ENCODE results near the gene C16orf92. TPM values are rescaled to one million over a fixed set of nuclear protein-coding genes. Genes with fewer than 3 reads are reported as not detected.

The C16orf92 gene
- total and polyA plus RNA-seq, 2 donors (not counting 3 experiments of a cell fraction or from before 2014, with no cell fraction given) = not detected

- no TSS peak for BruUV-seq (replicated peaks)
- dilution Hi-C loops (cut with MboI; ENCODE audit: extremely low pct_ligation_motif_present, low sequenced_read_pairs) = no loop called here
- Histone ChIP-seq H3K36me3 (ENCODE audit: control insufficient read depth in 2 of 2, extremely low read depth in 1 of 2, insufficient read depth in 2 of 2, low read length in 2 of 2) (peaks cover 26 to 33% of the 10 kb centered on the region in 2 experiments), H3K4me3 (replicated peaks in 1 of 3; ENCODE audit: insufficient read depth in 1 of 3, low read depth in 1 of 3, low read length in 3 of 3) (peak overlapping the region; percentile 79 to 95 (median 94)), H3K4me1 (ENCODE audit: control insufficient read depth, extremely low read depth, insufficient read depth, low read length) (peaks cover 47% of the 10 kb centered on the region), H3K27me3 (ENCODE audit: control insufficient read depth in 2 of 2, insufficient read depth in 2 of 2, low read length in 2 of 2) (no peaks in the 10 kb centered on the region), H4K20me1 (replicated peaks; ENCODE audit: control insufficient read depth, extremely low read depth, insufficient read depth, low read length) (no peaks in the 10 kb centered on the region), H3K79me2 (ENCODE audit: control insufficient read depth, insufficient read depth, low read length) (peaks cover 65% of the 10 kb centered on the region), H3K9me3 (replicated peaks; ENCODE audit: control insufficient read depth, insufficient read depth, low read length) (no peaks in the 10 kb centered on the region), H3K27ac (ENCODE audit: insufficient read depth, low read depth, low read length) (peak overlapping the region; percentile 81), H3K9ac (replicated peaks; ENCODE audit: extremely low read depth, insufficient read depth, low read length) (peak overlapping the region; percentile 93), H3K4me2 (ENCODE audit: insufficient read depth, low read length) (peak overlapping the region; percentile 98), H2AFZ (ENCODE audit: low read depth, low read length) (no peak overlapping the region), H3K9me1 (replicated peaks; ENCODE audit: control insufficient read depth, extremely low read depth, insufficient read depth, low read length) (no peaks in the 10 kb centered on the region)
- FAIRE-seq (peak; percentile 38), DNase-seq (ENCODE audit: low read depth, low spot score) (peak; percentile 70)
- ChIA-PET POLR2A (interaction anchor here (0.5 kb wide), 1 partner anchor 1355 kb away, joined by 3 read pairs; no protein-coding TSS in a partner anchor), CTCF (interaction anchor here (1.1 to 2.8 kb wide), 10 partner anchors 14 to 275 kb away, joined by 3 to 14 read pairs (median 4); partner anchors contain the start of genes INO80E and TMEM219)
- no peak for TF ChIP-seq MAX (IDR thresholded peaks at IDR 0.05; ENCODE audit: insufficient read depth, insufficient read length)
- TF ChIP-seq JUN (IDR thresholded peaks at IDR 0.05; ENCODE audit: borderline replicate concordance, insufficient read depth, insufficient read length, low read depth) = no peak
- TF ChIP-seq CTCF (IDR thresholded peaks at IDR 0.05; ENCODE audit: extremely low read depth in 1 of 2, insufficient read depth in 1 of 2, low read depth in 1 of 2, low read length in 2 of 2) = no peak
- no peak for TF ChIP-seq POLR2A (IDR thresholded peaks at IDR 0.05; ENCODE audit: low read depth, low read length)
- no peak for TF ChIP-seq EZH2 (IDR thresholded peaks at IDR 0.05; ENCODE audit: borderline replicate concordance, low read depth, low read length, severe bottlenecking)
- no peak for TF ChIP-seq MYC (IDR thresholded peaks at IDR 0.05; ENCODE audit: low read depth, low read length)
- no peak for TF ChIP-seq POLR2AphosphoS5 (IDR thresholded peaks at IDR 0.05; ENCODE audit: insufficient read depth, low read depth, low read length)
- TF ChIP-seq GATA2 (IDR thresholded peaks at IDR 0.05; ENCODE audit: insufficient read depth, insufficient read length, low read depth, low read length) = no peak
- intact Hi-C loops (cut with micrococcal nuclease) = loop anchor here (5.0 kb wide), 1 partner anchor 184 kb away; the partner anchor contains the start of gene KIF22
Observed at GRCh38 chr16:29975811-29976511, 47.0 kb upstream of the C16orf92 start.

Data from endothelial cell of umbilical vein (primary cell).